ENCODE data around the gene ANKRD13B. TPM values are rescaled to one million over a fixed set of nuclear protein-coding genes. Genes with fewer than 3 reads are reported as not detected.

ANKRD13B gene
- total RNA-seq, 1 donor from 2014 or later: 17.9 TPM

- Histone ChIP-seq H3K4me1 (ENCODE audit: insufficient read depth, low read length) (peaks cover 22% of the 10 kb centered on the region), H3K27me3 (ENCODE audit: insufficient read depth, low read length) (no peaks in the 10 kb centered on the region), H3K79me2 (ENCODE audit: insufficient read depth, low read length) (no peaks in the 10 kb centered on the region), H3K27ac (ENCODE audit: low read depth, low read length) (no peak overlapping the region), H4K20me1 (ENCODE audit: insufficient read depth, low read length) (peaks cover 35% of the 10 kb centered on the region), H3K4me2 (ENCODE audit: low read length) (no peak overlapping the region), H3K9me3 (ENCODE audit: insufficient read depth, low read depth, low read length) (no peaks in the 10 kb centered on the region), H3K4me3 (ENCODE audit: insufficient read depth, low read depth, low read length) (no peak overlapping the region), H2AFZ (ENCODE audit: low read depth, low read length) (no peak overlapping the region), H3K9ac (ENCODE audit: low read length) (no peak overlapping the region), H3K36me3 (ENCODE audit: insufficient read depth, low read length) (no peaks in the 10 kb centered on the region)
- Mint-ChIP-seq H3K27ac (ENCODE audit: unreplicated experiment) (no peak overlapping the region), H3K9me3 (ENCODE audit: unreplicated experiment) (no peaks in the 10 kb centered on the region), H3K36me3 (ENCODE audit: low read depth, unreplicated experiment) (peaks cover 16% of the 10 kb centered on the region), H3K4me3 (ENCODE audit: unreplicated experiment) (no peak overlapping the region), H3K27me3 (ENCODE audit: low read depth, unreplicated experiment) (peaks cover 2% of the 10 kb centered on the region), H3K4me1 (ENCODE audit: low read depth, unreplicated experiment) (peaks cover 7% of the 10 kb centered on the region)
- DNase-seq (ENCODE audit: low read depth): no peak
- FAIRE-seq: no peak
- TF ChIP-seq, protein P1, sequence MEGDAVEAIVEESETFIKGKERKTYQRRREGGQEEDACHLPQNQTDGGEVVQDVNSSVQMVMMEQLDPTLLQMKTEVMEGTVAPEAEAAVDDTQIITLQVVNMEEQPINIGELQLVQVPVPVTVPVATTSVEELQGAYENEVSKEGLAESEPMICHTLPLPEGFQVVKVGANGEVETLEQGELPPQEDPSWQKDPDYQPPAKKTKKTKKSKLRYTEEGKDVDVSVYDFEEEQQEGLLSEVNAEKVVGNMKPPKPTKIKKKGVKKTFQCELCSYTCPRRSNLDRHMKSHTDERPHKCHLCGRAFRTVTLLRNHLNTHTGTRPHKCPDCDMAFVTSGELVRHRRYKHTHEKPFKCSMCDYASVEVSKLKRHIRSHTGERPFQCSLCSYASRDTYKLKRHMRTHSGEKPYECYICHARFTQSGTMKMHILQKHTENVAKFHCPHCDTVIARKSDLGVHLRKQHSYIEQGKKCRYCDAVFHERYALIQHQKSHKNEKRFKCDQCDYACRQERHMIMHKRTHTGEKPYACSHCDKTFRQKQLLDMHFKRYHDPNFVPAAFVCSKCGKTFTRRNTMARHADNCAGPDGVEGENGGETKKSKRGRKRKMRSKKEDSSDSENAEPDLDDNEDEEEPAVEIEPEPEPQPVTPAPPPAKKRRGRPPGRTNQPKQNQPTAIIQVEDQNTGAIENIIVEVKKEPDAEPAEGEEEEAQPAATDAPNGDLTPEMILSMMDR (IDR thresholded peaks at IDR 0.05; ENCODE audit: insufficient read depth, low read depth, low read length): no peak
- no peak for TF ChIP-seq EZH2 (IDR thresholded peaks at IDR 0.05; ENCODE audit: insufficient read depth, low read length)
Measured at GRCh38 chr17:29573871-29574731, 18.8 kb upstream of the ANKRD13B start.

GRCh38 chr17:29574732-29575510 is 18.0 kb upstream of the ANKRD13B start:
- no peaks in the 10 kb centered on the region for H3K79me2 ChIP-seq (ENCODE audit: insufficient read depth, low read length)
- peaks cover 2% of the 10 kb centered on the region for H3K36me3 ChIP-seq (ENCODE audit: insufficient read depth, low read length)
- no peak overlapping the region for H3K27ac ChIP-seq (ENCODE audit: low read depth, low read length)
- no peak for DNase-seq (ENCODE audit: low read depth)
- H3K27me3 ChIP-seq (ENCODE audit: insufficient read depth, low read length): no peaks in the 10 kb centered on the region
- H3K4me2 ChIP-seq (ENCODE audit: low read length): no peak overlapping the region
- Mint-ChIP-seq H3K4me1 (ENCODE audit: low read depth, unreplicated experiment) (peaks cover 4% of the 10 kb centered on the region), H3K4me3 (ENCODE audit: unreplicated experiment) (no peak overlapping the region), H3K9me3 (ENCODE audit: unreplicated experiment) (no peaks in the 10 kb centered on the region), H3K27me3 (ENCODE audit: low read depth, unreplicated experiment) (peaks cover 2% of the 10 kb centered on the region), H3K27ac (ENCODE audit: unreplicated experiment) (no peak overlapping the region), H3K36me3 (ENCODE audit: low read depth, unreplicated experiment) (peaks cover 19% of the 10 kb centered on the region)
- peaks cover 15% of the 10 kb centered on the region for H3K4me1 ChIP-seq (ENCODE audit: insufficient read depth, low read length)
- no peak overlapping the region for H2AFZ ChIP-seq (ENCODE audit: low read depth, low read length)
- H3K9ac ChIP-seq (ENCODE audit: low read length): no peak overlapping the region
- TF ChIP-seq, protein P1 (IDR thresholded peaks at IDR 0.05; ENCODE audit: insufficient read depth, low read depth, low read length): no peak
- no peak for TF ChIP-seq EZH2 (IDR thresholded peaks at IDR 0.05; ENCODE audit: insufficient read depth, low read length)
- peaks cover 37% of the 10 kb centered on the region for H4K20me1 ChIP-seq (ENCODE audit: insufficient read depth, low read length)
- no peak overlapping the region for H3K4me3 ChIP-seq (ENCODE audit: insufficient read depth, low read depth, low read length)
- no peak for FAIRE-seq
- no peaks in the 10 kb centered on the region for H3K9me3 ChIP-seq (ENCODE audit: insufficient read depth, low read depth, low read length)

Measured in astrocyte (in vitro differentiated cells and primary cell).